ENCODE data around the gene TCERG1. TPM values are rescaled to one million over a fixed set of nuclear protein-coding genes. Genes with fewer than 3 reads are reported as not detected.

TCERG1 gene
- total RNA-seq, 2 donors from 2014 or later, result 41.5 to 147 TPM

GRCh38 chr5:146515473-146516150, 68.5 kb downstream of the TCERG1 start:
- WGBS, 2 donors, result 55 to 73% methylated on average over 5 to 10 of the region's 10 CpGs
- Histone ChIP-seq H3K4me1 (no peaks in the 10 kb centered on the region), H3K4me3 (no peak overlapping the region), H3K36me3 (replicated peaks in 1 of 2; ENCODE audit: insufficient read depth in 1 of 2, low read depth in 2 of 2) (peaks cover 3 to 7% of the 10 kb centered on the region in 2 donors), H3K9me3 (no peaks in the 10 kb centered on the region), H3K27me3 (no peaks in the 10 kb centered on the region), H3K27ac (no peak overlapping the region)
- no peak for DNase-seq
- intact Hi-C loops (cut with DNase I), result no loop called here
- TF ChIP-seq CTCF (IDR thresholded peaks at IDR 0.05) (no peak), POLR2A (IDR thresholded peaks at IDR 0.05) (no peak)
- no peak for ATAC-seq

DNA sequence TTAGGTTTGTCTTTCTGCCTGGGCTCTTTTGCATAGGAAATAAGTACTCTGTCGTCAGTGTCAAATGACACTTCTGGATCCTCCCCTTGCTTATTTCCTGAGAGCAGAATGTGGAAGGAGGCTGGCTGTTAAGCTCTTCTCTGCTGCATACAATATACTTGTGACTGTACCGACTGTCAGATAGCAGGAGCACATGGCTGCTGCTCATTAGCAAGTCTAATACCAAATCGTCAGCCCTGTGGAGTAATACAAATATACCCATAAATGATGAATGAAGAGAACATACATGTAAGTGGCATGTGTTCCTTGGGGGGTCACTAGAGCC, 69.0 kb downstream of the TCERG1 start, which contains the start of gene GPR151:
GPR151 (minus strand) TSS at position 40 of the 325 bp plus-strand sequence. CDS start 77 bp downstream, outside the sequence.
- Histone ChIP-seq H3K4me1 (no peaks in the 10 kb centered on the region), H3K9me3 (no peaks in the 10 kb centered on the region), H3K36me3 (replicated peaks in 1 of 2; ENCODE audit: insufficient read depth in 1 of 2, low read depth in 2 of 2) (peaks cover 0 to 5% of the 10 kb centered on the region in 2 donors), H3K27me3 (no peaks in the 10 kb centered on the region), H3K27ac (no peak within 1 kb of the TSS), H3K4me3 (no peak within 1 kb of the TSS)
- TF ChIP-seq CTCF (IDR thresholded peaks at IDR 0.05) (no peak), POLR2A (IDR thresholded peaks at IDR 0.05) (no peak)
- ATAC-seq (no peak), DNase-seq (no peak)
- intact Hi-C loops (cut with DNase I), result no loop called here
- 11 to 34% methylated on average over 3 of the region's 3 CpGs for WGBS, 2 donors

GRCh38 chr5:146519554-146519953, 72.4 kb downstream of the TCERG1 start:
- no peak for DNase-seq
- H3K27ac ChIP-seq, result no peak overlapping the region
- no peak for ATAC-seq
- H3K36me3 ChIP-seq (replicated peaks in 1 of 2; ENCODE audit: insufficient read depth in 1 of 2, low read depth in 2 of 2), result no peaks in the 10 kb centered on the region
- H3K4me1 ChIP-seq, result no peaks in the 10 kb centered on the region
- H3K9me3 ChIP-seq, result no peaks in the 10 kb centered on the region
- WGBS, 2 donors, result 69 to 74% methylated on average over 2 of the region's 2 CpGs
- no peak for TF ChIP-seq POLR2A (IDR thresholded peaks at IDR 0.05)
- TF ChIP-seq CTCF (IDR thresholded peaks at IDR 0.05), result no peak
- intact Hi-C loops (cut with DNase I), result no loop called here
- no peaks in the 10 kb centered on the region for H3K27me3 ChIP-seq
- H3K4me3 ChIP-seq, result no peak overlapping the region

- H3K4me1 ChIP-seq, result no peaks in the 10 kb centered on the region
- ATAC-seq (no peak), DNase-seq (no peak)
- WGBS, 2 donors, result 83 to 85% methylated on average over 2 of the region's 2 CpGs
- H3K4me3 ChIP-seq, result no peak overlapping the region
- TF ChIP-seq POLR2A (IDR thresholded peaks at IDR 0.05) (no peak), CTCF (IDR thresholded peaks at IDR 0.05) (no peak)
- intact Hi-C loops (cut with DNase I), result no loop called here
- H3K27ac ChIP-seq, result no peak overlapping the region
- H3K9me3 ChIP-seq, result no peaks in the 10 kb centered on the region
- H3K36me3 ChIP-seq (replicated peaks in 1 of 2; ENCODE audit: insufficient read depth in 1 of 2, low read depth in 2 of 2), result no peaks in the 10 kb centered on the region
- H3K27me3 ChIP-seq, result no peaks in the 10 kb centered on the region
Observed at GRCh38 chr5:146520731-146521130, 73.6 kb downstream of the TCERG1 start.
